GM12891 (cell line): ENCODE data around the gene PPP5C.

Experiments
- PAX5 ChIP-seq: IDR thresholded peaks from 2 replicates; pipeline ENCODE4 v1.6.1; 2011; ENCODE audit warnings: low read length, moderate library complexity, mild to moderate bottlenecking; ENCODE audit not compliant: insufficient read depth, severe bottlenecking
- POLR2A ChIP-seq: IDR thresholded peaks from 2 replicates; pipeline ENCODE4 v1.6.1; 2011; ENCODE audit warnings: low read depth, low read length, control low read depth
- POLR2AphosphoS5 ChIP-seq: IDR thresholded peaks from 2 replicates; pipeline ENCODE4 v1.6.1; 2011; ENCODE audit warnings: low read depth, low read length, control low read depth
- SPI1 ChIP-seq: IDR thresholded peaks from 2 replicates; pipeline ENCODE4 v1.6.1; 2011; ENCODE audit warnings: low read depth, low read length, control low read depth
- TAF1 ChIP-seq: IDR thresholded peaks from 2 replicates; pipeline ENCODE4 v1.6.1; 2011; ENCODE audit warnings: low read depth, low read length, control low read depth

GRCh38 chr19:46303322-46303690 is 43.6 kb upstream of the PPP5C start:
- no peak for TF ChIP-seq PAX5
- TF ChIP-seq POLR2A, result no peak
- no peak for TF ChIP-seq TAF1
- no peak for TF ChIP-seq POLR2AphosphoS5
- TF ChIP-seq SPI1, result no peak
